HUES6 (cell line): Measurements from ENCODE around the gene FOXRED1.
"Not testable (repeated sequence)": the region's sequence is repeated elsewhere in the genome, so short reads cannot be mapped to it uniquely, and the experiment has no call there.

ENCODE experiments used
- H3K27ac ChIP-seq: 2 replicates; pipeline ENCODE4 v1.7.0; 2013; ENCODE audit warnings: low read depth, mild to moderate bottlenecking, low read length, inconsistent platforms
- H3K27me3 ChIP-seq: 2 replicates; pipeline ENCODE4 v1.6.1; 2013; ENCODE audit warnings: low read length; ENCODE audit not compliant: control insufficient read depth, insufficient read depth
- H3K36me3 ChIP-seq: 2 replicates; pipeline ENCODE4 v1.6.1; 2013; ENCODE audit warnings: low read length; ENCODE audit not compliant: control insufficient read depth, insufficient read depth
- H3K4me1 ChIP-seq: 2 replicates; pipeline ENCODE4 v1.6.1; 2013; ENCODE audit warnings: low read length; ENCODE audit not compliant: control insufficient read depth, insufficient read depth
- H3K4me3 ChIP-seq: 2 replicates; pipeline ENCODE4 v1.5.1; 2013; ENCODE audit warnings: low read depth, low read length
- H3K9ac ChIP-seq: one replicate; pipeline ENCODE4 v1.6.1; 2013; ENCODE audit warnings: mild to moderate bottlenecking, low read length
- H3K9me3 ChIP-seq: 2 replicates; pipeline ENCODE4 v1.6.1; 2013; ENCODE audit warnings: low read depth, low read length; ENCODE audit not compliant: control insufficient read depth, insufficient read depth

The FOXRED1 gene

DNA sequence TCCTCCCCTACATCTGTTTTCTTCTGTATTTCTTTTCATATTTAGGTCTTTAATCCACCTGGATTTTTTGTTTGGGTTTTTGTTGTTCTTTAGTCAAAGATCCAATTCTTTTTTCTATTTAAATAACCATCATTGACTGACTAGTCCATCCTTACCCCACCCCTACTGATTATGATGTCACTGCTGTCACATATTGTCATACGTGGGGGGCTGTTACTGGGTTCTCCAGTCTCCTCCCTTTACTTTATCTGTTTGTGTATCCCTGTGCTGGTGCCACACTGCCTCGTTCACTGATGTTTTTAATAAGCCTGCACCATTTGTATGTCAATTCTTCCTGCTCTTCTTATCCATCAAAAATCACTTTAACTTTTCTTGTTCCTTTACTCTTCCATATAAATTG, 28.1 kb downstream of the FOXRED1 start:
- no peak overlapping the region for H3K27ac ChIP-seq
- H3K27me3 ChIP-seq: no peaks in the 10 kb centered on the region
- no peaks in the 10 kb centered on the region for H3K4me1 ChIP-seq
- H3K9ac ChIP-seq: no peak overlapping the region
- H3K9me3 ChIP-seq: no peaks in the 10 kb centered on the region
- H3K36me3 ChIP-seq: peaks cover 26% of the 10 kb centered on the region
- H3K4me3 ChIP-seq: no peak overlapping the region

DNA sequence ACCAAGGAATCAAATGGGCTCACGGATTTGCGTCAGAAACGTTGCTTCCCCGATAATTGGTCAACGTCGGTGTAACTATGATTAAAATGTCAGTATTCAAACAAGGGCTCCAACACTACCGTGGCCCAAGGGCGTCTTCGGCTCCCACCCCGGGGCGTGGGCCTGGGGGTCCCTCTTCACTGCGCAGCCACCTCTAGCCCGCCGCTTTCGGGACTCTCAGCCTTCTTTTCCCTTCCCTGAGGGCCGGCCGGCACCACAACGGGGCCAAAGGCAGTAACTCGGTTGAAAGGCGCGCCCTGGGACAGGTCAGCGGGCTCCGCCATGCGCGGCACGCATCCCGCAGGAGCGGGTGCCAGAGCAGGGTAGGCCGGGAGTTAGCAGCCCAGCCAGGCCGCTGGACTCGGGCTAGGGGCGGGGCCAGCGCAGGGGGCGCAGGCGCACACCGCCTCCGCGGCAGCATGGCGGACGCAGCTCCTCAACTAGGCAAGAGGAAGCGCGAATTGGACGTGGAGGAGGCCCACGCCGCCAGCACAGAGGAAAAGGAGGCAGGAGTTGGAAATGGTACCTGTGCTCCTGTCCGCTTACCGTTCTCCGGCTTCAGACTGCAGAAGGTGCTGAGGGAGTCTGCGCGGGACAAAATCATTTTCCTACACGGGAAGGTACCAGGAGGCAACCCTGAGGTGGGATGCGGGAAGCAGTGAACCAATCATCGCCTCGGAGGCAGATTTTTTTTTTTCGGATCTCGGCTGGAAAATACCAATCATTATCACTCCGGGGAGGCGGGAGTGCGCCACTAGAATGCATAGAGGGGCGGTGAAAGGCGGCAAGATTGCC, 34.9 kb downstream of the FOXRED1 start, which contains the start of gene DCPS:
Gene DCPS, plus strand, starts transcription at position 438 of the 834 bp plus-strand sequence. Its CDS starts 21 bp downstream, at position 459.
- Histone ChIP-seq H3K4me3 (peak within 1 kb of the TSS; percentile 92), H3K4me1 (peaks cover 10% of the 10 kb centered on the region), H3K9me3 (no peaks in the 10 kb centered on the region), H3K27me3 (no peaks in the 10 kb centered on the region), H3K9ac (peak within 1 kb of the TSS; percentile 87), H3K27ac (peak within 1 kb of the TSS; percentile 93), H3K36me3 (0 out of 2 replicates have a peak, but pooled peaks cover 5% of the 10 kb centered on the region)

DNA sequence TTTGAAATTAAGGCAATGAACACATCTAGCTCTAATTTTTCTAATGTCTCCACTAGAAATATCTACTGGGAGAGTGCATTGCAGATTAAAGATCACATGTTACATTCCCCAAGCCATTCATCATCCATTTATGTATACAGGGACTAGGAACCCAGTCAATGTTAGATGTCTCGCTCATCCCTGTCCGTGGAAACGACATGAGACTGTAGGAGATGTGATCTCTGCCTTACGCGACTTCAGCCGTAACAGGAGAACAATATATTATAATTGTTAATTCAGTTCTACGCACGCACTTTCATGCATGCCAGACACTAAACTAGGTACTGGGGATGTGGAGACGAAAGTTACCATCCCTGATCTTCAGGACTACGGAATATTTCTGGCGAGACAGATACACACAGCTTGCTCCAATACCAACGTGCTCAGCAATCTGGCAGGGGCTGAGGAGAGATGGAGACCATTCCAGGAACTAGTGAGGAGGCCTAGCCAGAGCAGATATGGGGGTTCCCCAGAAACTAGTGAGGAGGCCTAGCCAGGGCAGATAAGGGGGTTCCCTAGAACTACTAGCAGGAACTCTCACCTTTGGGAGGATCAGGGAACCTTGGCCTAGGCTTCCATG, 35.6 kb downstream of the FOXRED1 start:
- Histone ChIP-seq H3K27ac (peak overlapping the region; percentile 93), H3K9ac (peak overlapping the region; percentile 87), H3K27me3 (no peaks in the 10 kb centered on the region), H3K4me1 (peaks cover 10% of the 10 kb centered on the region), H3K4me3 (peak overlapping the region; percentile 92), H3K36me3 (0 out of 2 replicates have a peak, but pooled peaks cover 5% of the 10 kb centered on the region), H3K9me3 (no peaks in the 10 kb centered on the region)

DNA sequence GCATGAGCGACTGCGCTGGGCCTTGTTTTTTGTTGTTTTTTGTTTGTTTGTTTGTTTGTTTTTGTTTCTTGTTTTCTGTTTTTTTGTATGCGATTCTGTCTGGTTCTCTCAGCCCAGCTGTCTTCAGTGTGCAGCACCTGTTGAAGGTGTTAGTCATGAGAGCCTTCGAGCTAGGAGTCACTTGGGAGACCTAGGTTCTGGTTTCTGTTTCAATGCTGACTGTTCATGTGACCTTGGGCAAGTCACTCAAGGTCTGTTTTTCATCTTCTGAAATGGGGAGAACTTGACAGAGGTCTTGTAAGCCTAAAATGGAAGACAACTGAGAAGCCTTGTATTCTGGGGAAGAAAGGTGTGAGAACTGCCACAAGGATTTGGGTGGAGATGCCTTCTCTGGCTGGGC, 36.7 kb downstream of the FOXRED1 start:
- Histone ChIP-seq H3K4me1 (peaks cover 10% of the 10 kb centered on the region), H3K27me3 (no peaks in the 10 kb centered on the region), H3K36me3 (0 out of 2 replicates have a peak, but pooled peaks cover 5% of the 10 kb centered on the region), H3K4me3 (no peak overlapping the region), H3K9ac (no peak overlapping the region), H3K27ac (no peak overlapping the region), H3K9me3 (no peaks in the 10 kb centered on the region)

DNA sequence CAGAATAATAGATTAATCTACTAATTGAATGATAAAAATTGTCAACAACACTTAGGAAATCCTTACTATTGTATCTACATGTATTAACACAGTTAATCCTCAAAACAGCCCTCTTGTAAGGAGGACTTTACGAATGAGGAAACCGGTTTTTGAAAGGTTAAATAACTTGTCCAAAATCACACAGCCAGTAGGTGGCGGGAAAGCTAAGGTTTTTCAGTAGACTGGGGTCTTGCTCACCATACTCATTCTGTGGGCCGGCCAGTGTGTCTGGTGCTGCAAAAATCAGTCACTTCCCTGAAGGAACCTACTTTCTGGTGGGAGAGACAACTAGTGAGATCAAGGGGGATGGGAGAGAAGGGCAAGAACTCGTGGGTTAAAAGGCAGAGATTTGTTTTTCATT, 38.8 kb downstream of the FOXRED1 start:
- no peak overlapping the region for H3K27ac ChIP-seq
- H3K4me3 ChIP-seq: no peak overlapping the region
- no peaks in the 10 kb centered on the region for H3K27me3 ChIP-seq
- H3K9me3 ChIP-seq: no peaks in the 10 kb centered on the region
- 0 out of 2 replicates have a peak, but pooled peaks cover 11% of the 10 kb centered on the region for H3K36me3 ChIP-seq
- peaks cover 10% of the 10 kb centered on the region for H3K4me1 ChIP-seq
- H3K9ac ChIP-seq: no peak overlapping the region

DNA sequence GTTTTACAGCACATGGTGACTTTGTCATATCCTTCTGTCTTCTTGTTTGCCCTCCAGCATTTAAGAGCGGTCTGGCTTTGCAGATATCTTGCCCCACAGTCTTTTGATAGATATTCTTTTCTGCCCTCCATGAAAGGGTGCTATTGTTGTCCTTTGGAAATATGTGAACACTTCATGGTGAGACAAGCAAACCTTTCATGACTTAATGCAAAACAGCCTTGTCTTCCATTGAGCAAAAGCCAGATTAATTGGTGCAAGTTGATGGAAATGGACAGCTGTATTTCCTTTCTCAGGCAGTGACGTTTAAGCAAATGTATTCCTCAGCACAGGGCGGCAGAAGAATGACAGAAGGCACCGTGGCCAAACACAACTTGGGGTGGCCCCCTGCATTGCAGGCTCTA, 39.3 kb downstream of the FOXRED1 start:
- Histone ChIP-seq H3K27me3 (no peaks in the 10 kb centered on the region), H3K9ac (no peak overlapping the region), H3K4me3 (no peak overlapping the region), H3K36me3 (0 out of 2 replicates have a peak, but pooled peaks cover 11% of the 10 kb centered on the region), H3K27ac (no peak overlapping the region), H3K4me1 (peaks cover 9% of the 10 kb centered on the region), H3K9me3 (no peaks in the 10 kb centered on the region)

DNA sequence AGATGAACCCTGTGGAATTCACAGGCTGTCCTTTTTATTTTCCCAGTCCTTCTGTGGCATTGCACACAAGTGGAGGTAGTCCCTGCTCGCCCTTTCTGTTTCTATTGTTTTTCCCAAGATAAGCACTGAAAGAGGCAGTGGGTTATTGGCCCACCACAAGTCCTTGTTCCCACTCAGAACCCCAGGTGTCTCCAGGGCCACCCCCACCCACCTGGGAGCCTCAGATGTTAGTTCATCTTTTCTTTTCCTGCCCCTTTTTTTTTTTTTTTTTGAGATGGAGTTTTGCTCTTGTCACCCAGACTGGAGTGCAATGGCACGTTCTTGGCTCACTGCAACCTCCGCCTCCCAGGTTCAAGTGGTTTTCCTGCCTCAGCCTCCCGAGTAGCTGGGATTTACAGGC, 39.8 kb downstream of the FOXRED1 start:
- not testable (repeated sequence) for H3K4me3 ChIP-seq, H3K27me3 ChIP-seq, H3K4me1 ChIP-seq, H3K27ac ChIP-seq, H3K9me3 ChIP-seq, H3K9ac ChIP-seq
- H3K36me3 ChIP-seq: 0 out of 2 replicates have a peak, but pooled peaks cover 11% of the 10 kb centered on the region

DNA sequence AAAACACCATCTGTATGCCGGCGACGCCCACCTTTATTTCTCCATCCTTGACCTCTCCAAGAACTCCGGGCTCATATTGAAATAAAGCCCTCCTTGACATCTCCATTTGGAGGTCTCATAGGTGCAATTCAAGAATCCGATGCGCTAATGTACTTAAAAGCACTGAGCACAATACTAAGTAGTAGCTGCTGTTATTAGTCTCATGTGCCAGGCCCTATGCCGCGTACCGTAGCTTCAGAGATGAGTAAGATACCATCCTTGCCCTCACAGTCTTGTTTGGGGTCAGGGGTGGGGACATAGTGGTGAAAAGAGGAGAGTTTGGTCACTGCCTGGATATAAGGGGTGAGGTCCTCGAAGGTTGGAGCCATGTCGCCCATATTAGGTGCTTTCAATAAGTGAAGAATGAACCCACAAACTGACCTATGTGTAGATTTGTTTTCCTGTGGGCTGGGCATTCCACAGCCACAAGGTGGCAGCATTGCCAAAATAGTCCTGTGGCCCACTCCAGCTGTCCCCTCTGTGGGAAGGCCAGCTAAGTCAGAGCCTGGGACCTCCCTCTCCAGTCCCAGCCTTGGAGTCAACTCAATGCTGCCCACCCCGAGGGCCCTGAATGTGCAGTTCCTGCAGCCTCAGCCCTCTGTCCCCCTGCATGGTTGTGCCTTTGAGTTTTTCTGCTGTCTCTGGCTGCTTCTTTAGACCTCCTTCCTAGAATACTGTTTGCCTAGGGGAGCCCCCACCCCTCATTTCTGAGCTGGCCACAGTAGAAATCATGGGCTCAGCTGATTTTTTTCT, 41.4 kb downstream of the FOXRED1 start:
- H3K9me3 ChIP-seq: no peaks in the 10 kb centered on the region
- H3K9ac ChIP-seq: no peak overlapping the region
- no peaks in the 10 kb centered on the region for H3K4me1 ChIP-seq
- H3K36me3 ChIP-seq: 0 out of 2 replicates have a peak, but pooled peaks cover 16% of the 10 kb centered on the region
- no peaks in the 10 kb centered on the region for H3K27me3 ChIP-seq
- no peak overlapping the region for H3K27ac ChIP-seq
- no peak overlapping the region for H3K4me3 ChIP-seq

DNA sequence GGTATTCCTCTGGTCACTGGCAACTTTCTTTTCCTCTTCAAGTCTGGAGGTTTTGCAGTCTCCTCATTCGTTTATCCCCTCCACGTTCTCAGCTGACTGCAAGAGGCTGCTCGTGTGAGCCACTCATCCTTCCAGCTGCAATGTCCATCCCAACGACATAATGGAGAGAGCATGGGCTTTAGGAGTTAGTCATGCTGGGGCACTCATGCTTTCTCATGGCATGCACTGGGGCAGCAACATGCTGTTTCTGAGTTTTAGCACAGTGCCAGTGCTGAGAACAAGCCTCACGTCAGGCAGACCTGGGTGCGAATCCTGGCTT, 42.0 kb downstream of the FOXRED1 start:
- Histone ChIP-seq H3K27ac (no peak overlapping the region), H3K9ac (no peak overlapping the region)

DNA sequence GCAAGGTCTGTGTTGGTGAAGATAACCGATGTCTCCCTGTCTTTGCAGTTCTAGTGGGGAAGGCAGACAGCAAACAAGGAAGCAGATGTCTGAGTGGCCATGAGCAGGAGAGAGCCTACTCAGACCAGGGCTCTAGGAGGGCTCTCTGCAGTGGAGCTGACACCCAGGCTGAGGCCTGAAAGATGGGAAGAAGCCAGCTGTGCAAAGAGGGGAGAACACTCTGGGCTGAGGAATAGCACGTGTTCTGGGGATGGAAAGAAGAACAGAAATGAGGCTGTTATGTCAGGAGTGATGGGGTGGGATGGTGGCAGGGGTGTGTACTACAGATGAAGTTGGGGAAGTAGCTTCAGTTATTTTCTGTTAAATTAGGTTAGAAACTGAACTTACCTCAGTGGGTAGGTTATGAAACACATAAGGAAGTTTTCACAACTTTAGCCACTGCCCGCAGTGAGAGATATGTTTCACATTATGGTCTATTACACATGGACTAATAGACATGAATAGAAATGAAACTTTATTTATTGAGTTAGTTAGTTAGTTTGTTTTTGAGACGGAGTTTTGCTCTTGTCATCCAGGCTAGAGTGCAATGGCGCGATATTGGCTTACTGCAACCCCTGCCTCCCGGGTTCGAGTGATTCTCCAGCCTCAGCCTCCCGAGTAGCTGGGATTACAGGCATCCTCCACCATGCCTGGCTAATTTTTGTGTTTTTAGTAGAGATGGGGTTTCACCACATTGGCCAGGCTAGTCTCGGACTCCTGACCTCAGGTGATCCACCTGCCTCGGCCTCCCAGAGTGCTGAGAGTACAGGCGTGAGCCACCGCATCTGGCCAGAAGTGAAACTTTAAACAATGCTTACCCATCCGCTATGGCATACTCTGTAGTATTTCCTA, 42.7 kb downstream of the FOXRED1 start:
- Histone ChIP-seq H3K27me3 (no peaks in the 10 kb centered on the region), H3K9ac (no peak overlapping the region), H3K4me1 (no peaks in the 10 kb centered on the region), H3K9me3 (no peaks in the 10 kb centered on the region), H3K27ac (no peak overlapping the region), H3K36me3 (0 out of 2 replicates have a peak, but pooled peaks cover 16% of the 10 kb centered on the region), H3K4me3 (no peak overlapping the region)

More for the DNA sequence above, 42.0 kb downstream of the FOXRED1 start:
- Histone ChIP-seq H3K4me1 (no peaks in the 10 kb centered on the region), H3K27me3 (no peaks in the 10 kb centered on the region), H3K36me3 (0 out of 2 replicates have a peak, but pooled peaks cover 16% of the 10 kb centered on the region), H3K9me3 (no peaks in the 10 kb centered on the region), H3K4me3 (no peak overlapping the region)
